GM12878 (cell line): Measurements from ENCODE around the gene NHERF2. TPM values are rescaled to one million over a fixed set of nuclear protein-coding genes. Genes with fewer than 3 reads are reported as not detected.

Experiments
- ATAC-seq: fragments of 200-7000 bp; cut with Tn5 transposase; 3 replicates; pipeline ENCODE4 v1.9.1; 2020; ENCODE audit warnings: mild to moderate bottlenecking, moderate library complexity
- BruUV-seq: library from RNA; stranded (reverse); fragments of 400-500 nt; replicated peaks from 2 replicates; lab custom pipeline; 2021; lab: Mats Ljungman, UMichigan
- CTCF ChIA-PET: fragments of 300-600 bp; sonication (Branson Sonifier 250); formaldehyde crosslinking; extraction: SDS; loops from one replicate; lab custom pipeline; 2021; ENCODE audit warnings: inconsistent platforms; lab: Yijun Ruan, JAX
- POLR2A ChIA-PET: fragments of 350-600 bp; formaldehyde crosslinking; extraction: SDS; loops from one replicate; lab custom pipeline; 2021; ENCODE audit warnings: inconsistent platforms; lab: Charles Lee
- RAD21 ChIA-PET: fragments of 300-600 bp; sonication (Branson Sonifier 250); formaldehyde crosslinking; loops from one replicate; lab custom pipeline; 2023; ENCODE audit warnings: antibody characterized with exemption; ENCODE audit not compliant: unreplicated experiment; lab: Charles Lee
- SMC1A ChIA-PET: fragments of 300-600 bp; sonication (Branson Sonifier 250); formaldehyde crosslinking; loops from one replicate; lab custom pipeline; 2023; ENCODE audit not compliant: unreplicated experiment, uncharacterized antibody; lab: Charles Lee
- DNase-seq: peaks from one replicate; pipeline ENCODE4 v3.0.0-alpha.2; 2011; ENCODE audit warnings: low read depth, low spot score
- FAIRE-seq: peaks from 3 replicates; lab custom pipeline; 2011; peaks lifted over from hg19 to GRCh38; lab: Jason Lieb, UNC
- H2AFZ ChIP-seq: 2 replicates; pipeline ENCODE4 v1.6.0; 2011; ENCODE audit warnings: low read depth, low read length, control low read depth; ENCODE audit not compliant: control insufficient read depth
- H3K27ac ChIP-seq: 2 replicates; pipeline ENCODE4 v1.5.1; 2011; ENCODE audit warnings: control low read depth; ENCODE audit not compliant: control insufficient read depth, insufficient read depth
- H3K27me3 ChIP-seq, 2 experiments: replicated peaks in 1 of 2; 2 replicates each; pipeline versions ENCODE4 v1.6.0 to v1.6.1; 2011; ENCODE audit warnings: low read length in 1 of 2; ENCODE audit not compliant: control insufficient read depth in 2 of 2, insufficient read depth in 2 of 2
- H3K36me3 ChIP-seq, 2 experiments: 2 replicates each; pipeline ENCODE4 v1.5.1; 2011; ENCODE audit warnings: low read length in 1 of 2; ENCODE audit not compliant: control insufficient read depth in 2 of 2, insufficient read depth in 2 of 2
- H3K4me1 ChIP-seq: 2 replicates; pipeline ENCODE4 v1.6.1; 2011; ENCODE audit warnings: mild to moderate bottlenecking, low read length, moderate library complexity, mixed read lengths; ENCODE audit not compliant: control insufficient read depth, insufficient read depth
- H3K4me2 ChIP-seq: 2 replicates; pipeline ENCODE4 v1.6.0; 2011; ENCODE audit warnings: control low read depth; ENCODE audit not compliant: control insufficient read depth, insufficient read depth
- H3K4me3 ChIP-seq: fragments of 200-600 bp; sonication (generic); 2 replicates; pipeline ENCODE4 v1.5.1; 2016
- H3K79me2 ChIP-seq: 2 replicates; pipeline ENCODE4 v1.6.0; 2011; ENCODE audit warnings: low read length; ENCODE audit not compliant: control insufficient read depth, insufficient read depth
- H3K9ac ChIP-seq: 2 replicates; pipeline ENCODE4 v1.8.0; 2011; ENCODE audit warnings: low read length, control low read depth, mixed read lengths; ENCODE audit not compliant: control insufficient read depth, insufficient read depth
- H3K9me3 ChIP-seq: replicated peaks from 3 replicates; pipeline ENCODE4 v1.5.1; 2011; ENCODE audit warnings: mild to moderate bottlenecking, low read length; ENCODE audit not compliant: control insufficient read depth, insufficient read depth
- H4K20me1 ChIP-seq: 2 replicates; pipeline ENCODE4 v1.6.0; 2011; ENCODE audit not compliant: control insufficient read depth, insufficient read depth
- GATAD2B ChIP-seq: fragments of 450-650 bp; conservative IDR thresholded peaks from 2 replicates; pipeline ENCODE4 v1.6.1; 2017; ENCODE audit warnings: low read depth, mild to moderate bottlenecking, moderate library complexity
- SREBF1 ChIP-seq: IDR thresholded peaks from 2 replicates; pipeline ENCODE4 v1.6.1; 2012; ENCODE audit warnings: mild to moderate bottlenecking, low read length
- TCF12 ChIP-seq: IDR thresholded peaks from 2 replicates; pipeline ENCODE4 v1.6.1; 2011; ENCODE audit warnings: low read depth, mild to moderate bottlenecking, low read length
- YBX1 ChIP-seq: fragments of 450-650 bp; IDR thresholded peaks from 2 replicates; pipeline ENCODE4 v1.6.1; 2016; ENCODE audit warnings: antibody characterized with exemption
- ZNF384 ChIP-seq: IDR thresholded peaks from 2 replicates; pipeline ENCODE4 v1.6.1; 2012; ENCODE audit warnings: low read depth, mild to moderate bottlenecking, low read length, improper control_type of control experiment, borderline replicate concordance
- WGBS: methylation state at CpG from one replicate; pipeline ENCODE4 v1.1.6; 2016; ENCODE audit warnings: low lambda C conversion rate; ENCODE audit not compliant: insufficient replicate concordance, insufficient coverage; ENCODE audit errors: missing lambda C conversion rate; 5-methylcytosine and 5-hydroxymethylcytosine counted together
- in situ Hi-C: fragments of 300-500 bp; cut with MboI; formaldehyde crosslinking; loops from 9 replicates; pipeline ENCODE4 v1.14.3; 2018; ENCODE audit warnings: mixed read lengths
- intact Hi-C: fragments of 100-400 bp; cut with micrococcal nuclease; formaldehyde crosslinking; loops from one replicate; pipeline ENCODE4 v1.14.2; 2022; ENCODE audit not compliant: unreplicated experiment
- polyA plus RNA-seq, 11 experiments: library from polyadenylated mRNA; depleted of rRNA in 4 of 11; unstranded in 6 of 11; stranded (reverse) in 5 of 11; fragments of >200 nt; fragmentation: Nextera tagmentation in 4 of 11; fragmentation: Illumina TruSeq in 1 of 11; extraction: Ambion mirVana in 4 of 11; extraction: Trizol in 1 of 11; gene quantifications; 1 replicate in 1 of 11; 2 replicates in 10 of 11; pipeline versions ENCODE4 v1.2.1 to v1.2.3, GENCODE V29; 2011 to 2016; ENCODE audit warnings: inconsistent platforms in 2 of 11, missing spikeins in 2 of 11, low read depth in 1 of 11
- total RNA-seq, 4 experiments: library from RNA; depleted of rRNA in 3 of 4; stranded (reverse); fragments of >200 nt in 3 of 4; fragmentation: Illumina TruSeq in 1 of 4; extraction: Trizol in 1 of 4; gene quantifications; 2 replicates each; pipeline versions ENCODE4 v1.2.1 to v1.2.3, GENCODE V29; 2013 to 2021
- TF ChIP-seq, protein P1 (sequence below), 3 experiments: IDR thresholded peaks in 2 of 3; conservative IDR thresholded peaks in 1 of 3; 2 replicates each; pipeline ENCODE4 v1.5.1; 2011; ENCODE audit warnings: low read depth in 3 of 3, low read length in 3 of 3, mild to moderate bottlenecking in 3 of 3, control low read depth in 2 of 3, moderate library complexity in 2 of 3, inconsistent platforms in 1 of 3, mixed read lengths in 1 of 3; ENCODE audit not compliant: control insufficient read depth in 2 of 3, insufficient read depth in 1 of 3; ENCODE audit errors: extremely low read depth in 1 of 3
- TF ChIP-seq, protein P2 (sequence below): fragments of 450-650 bp; formaldehyde crosslinking; IDR thresholded peaks from 2 replicates; pipeline ENCODE4 v1.4.0; 2020; ENCODE audit warnings: mild to moderate bottlenecking, moderate library complexity

Gene NHERF2
- total and polyA plus RNA-seq, 10 of the 15 experiments (the other 5 are each of a cell fraction or from before 2014, with no cell fraction given): 0.05 to 0.31 (median 0.08) TPM; not detected in 4

DNA sequence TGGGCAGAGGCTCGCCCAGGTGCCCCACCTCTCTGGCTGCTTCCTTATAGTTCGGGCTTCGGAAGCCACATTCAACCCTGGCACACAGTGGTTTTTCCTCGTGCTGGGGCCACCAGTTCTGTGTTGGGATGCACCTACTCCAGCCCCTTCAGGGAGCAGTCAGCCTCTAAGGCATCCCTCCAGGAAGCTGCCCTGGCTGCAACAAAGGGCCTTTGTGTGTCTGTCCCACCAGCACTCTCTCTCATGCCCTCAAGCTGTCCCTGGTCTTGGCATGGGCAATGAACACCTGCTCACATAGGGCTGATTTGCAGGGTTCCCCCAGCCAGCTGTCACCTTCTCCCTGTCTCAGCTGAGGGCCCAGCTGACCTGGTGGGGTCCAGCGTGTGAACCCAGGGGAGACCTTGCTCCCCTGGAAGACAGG lies 44.7 kb upstream of the NHERF2 start:
- no peak overlapping the region for H3K9ac ChIP-seq
- in situ Hi-C loops (no loop called here), intact Hi-C loops (no loop called here)
- 17% methylated on average over 5 of the region's 5 CpGs for WGBS
- ChIA-PET RAD21 (interaction anchor here (0.9 to 2.6 kb wide), 5 partner anchors 9 to 155 kb away, joined by 3 to 12 read pairs (median 5); partner anchors contain the start of genes FAHD1, HAGH and RPS2), POLR2A (interaction anchor here (0.6 to 4.7 kb wide), 7 partner anchors 9 to 177 kb away, joined by 4 to 25 read pairs (median 7); partner anchors contain the start of genes MSRB1, NDUFB10, RPS2 and TBL3), SMC1A (interaction anchor here (1.2 to 1.7 kb wide), 4 partner anchors 15 to 26 kb away, joined by 3 to 7 read pairs (median 4); partner anchors contain the start of gene RPS2), CTCF (interaction anchor here (0.7 to 1.8 kb wide), 7 partner anchors 9 to 159 kb away, joined by 3 to 5 read pairs (median 5); partner anchors contain the start of gene RNF151)
- peaks cover 5 to 18% of the 10 kb centered on the region in 2 experiments; a peak in 3 of 4 replicates for H3K36me3 ChIP-seq
- no peaks in the 10 kb centered on the region for H4K20me1 ChIP-seq
- no peak overlapping the region for H3K27ac ChIP-seq
- BruUV-seq: no TSS peak
- no peak overlapping the region for H2AFZ ChIP-seq
- H3K4me3 ChIP-seq: no peak overlapping the region
- FAIRE-seq (no peak), ATAC-seq (no peak), DNase-seq (no peak)
- no peak overlapping the region for H3K4me2 ChIP-seq
- no peak for TF ChIP-seq SREBF1
- 0 out of 2 replicates have a peak, but pooled peaks have one; percentile 3 for TF ChIP-seq TCF12
- H3K27me3 ChIP-seq: 0 out of 4 replicates have a peak, but pooled peaks cover 0 to 5% of the 10 kb centered on the region in 2 experiments
- H3K9me3 ChIP-seq: no peaks in the 10 kb centered on the region
- no peaks in the 10 kb centered on the region; the same call in none of the 2 replicates for H3K79me2 ChIP-seq
- peaks cover 28% of the 10 kb centered on the region for H3K4me1 ChIP-seq

DNA sequence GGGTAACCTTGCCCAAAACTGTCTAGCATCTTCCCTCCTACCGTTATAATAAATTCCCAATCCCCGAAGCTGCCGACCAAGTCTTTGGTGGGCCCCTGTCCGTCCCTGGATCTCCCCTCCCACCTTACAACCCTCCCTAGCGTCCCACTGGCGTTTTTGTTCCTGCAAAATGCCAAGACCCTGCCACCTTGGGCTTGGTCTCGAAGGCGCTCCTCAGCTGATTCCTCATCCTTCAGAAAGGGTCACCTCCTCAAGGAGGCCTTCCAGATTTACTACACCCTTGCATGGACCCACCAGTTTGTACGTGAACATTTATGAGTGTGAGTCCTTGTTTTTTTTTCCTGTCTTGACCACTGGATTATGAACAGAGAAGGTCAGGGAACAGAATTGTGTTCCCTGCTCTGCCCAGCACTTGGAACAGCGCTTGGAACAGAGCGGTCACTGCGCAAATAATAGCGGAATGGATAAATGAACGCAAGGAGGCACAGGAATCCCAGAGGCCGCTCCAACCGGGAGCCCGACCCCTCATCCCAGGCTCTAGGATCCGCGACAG lies 43.6 kb upstream of the NHERF2 start:
- RAD21 ChIA-PET: interaction anchor here (0.9 to 2.1 kb wide), 3 partner anchors 13 to 157 kb away, joined by 3 to 6 read pairs (median 5); partner anchors contain the start of genes FAHD1 and HAGH
- Histone ChIP-seq H3K4me3 (no peak overlapping the region), H3K4me1 (peaks cover 28% of the 10 kb centered on the region), H3K9me3 (no peaks in the 10 kb centered on the region), H3K27me3 (0 out of 4 replicates have a peak, but pooled peaks cover 0 to 5% of the 10 kb centered on the region in 2 experiments), H3K36me3 (peaks cover 5 to 9% of the 10 kb centered on the region in 2 experiments; a peak in 3 of 4 replicates), H3K79me2 (no peaks in the 10 kb centered on the region; the same call in none of the 2 replicates), H2AFZ (no peak overlapping the region), H4K20me1 (no peaks in the 10 kb centered on the region), H3K9ac (no peak overlapping the region), H3K27ac (no peak overlapping the region), H3K4me2 (peak overlapping the region; percentile 87; the same call in 1 of the 2 replicates)
- POLR2A ChIA-PET: interaction anchor here (3.0 to 4.7 kb wide), 3 partner anchors 8 to 18 kb away, joined by 18 to 25 read pairs (median 21); partner anchors contain the start of genes RPS2 and TBL3
- DNase-seq (no peak), FAIRE-seq (no peak), ATAC-seq (no peak)
- BruUV-seq: no TSS peak
- in situ Hi-C loops (no loop called here), intact Hi-C loops (no loop called here)
- TF ChIP-seq YBX1: no peak
- TF ChIP-seq ZNF384: no peak
- TF ChIP-seq, protein P1, sequence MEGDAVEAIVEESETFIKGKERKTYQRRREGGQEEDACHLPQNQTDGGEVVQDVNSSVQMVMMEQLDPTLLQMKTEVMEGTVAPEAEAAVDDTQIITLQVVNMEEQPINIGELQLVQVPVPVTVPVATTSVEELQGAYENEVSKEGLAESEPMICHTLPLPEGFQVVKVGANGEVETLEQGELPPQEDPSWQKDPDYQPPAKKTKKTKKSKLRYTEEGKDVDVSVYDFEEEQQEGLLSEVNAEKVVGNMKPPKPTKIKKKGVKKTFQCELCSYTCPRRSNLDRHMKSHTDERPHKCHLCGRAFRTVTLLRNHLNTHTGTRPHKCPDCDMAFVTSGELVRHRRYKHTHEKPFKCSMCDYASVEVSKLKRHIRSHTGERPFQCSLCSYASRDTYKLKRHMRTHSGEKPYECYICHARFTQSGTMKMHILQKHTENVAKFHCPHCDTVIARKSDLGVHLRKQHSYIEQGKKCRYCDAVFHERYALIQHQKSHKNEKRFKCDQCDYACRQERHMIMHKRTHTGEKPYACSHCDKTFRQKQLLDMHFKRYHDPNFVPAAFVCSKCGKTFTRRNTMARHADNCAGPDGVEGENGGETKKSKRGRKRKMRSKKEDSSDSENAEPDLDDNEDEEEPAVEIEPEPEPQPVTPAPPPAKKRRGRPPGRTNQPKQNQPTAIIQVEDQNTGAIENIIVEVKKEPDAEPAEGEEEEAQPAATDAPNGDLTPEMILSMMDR (IDR thresholded peaks at IDR 0.05 in 2 of 3, conservative IDR thresholded peaks at IDR 0.05 in 1 of 3; ENCODE audit: control insufficient read depth in 2 of 3, extremely low read depth in 1 of 3, insufficient read depth in 1 of 3, low read depth in 3 of 3, low read length in 3 of 3): peak in 1 of 3 experiments; percentile 11; a peak in 1 of 6 replicates
- TF ChIP-seq, protein P2, sequence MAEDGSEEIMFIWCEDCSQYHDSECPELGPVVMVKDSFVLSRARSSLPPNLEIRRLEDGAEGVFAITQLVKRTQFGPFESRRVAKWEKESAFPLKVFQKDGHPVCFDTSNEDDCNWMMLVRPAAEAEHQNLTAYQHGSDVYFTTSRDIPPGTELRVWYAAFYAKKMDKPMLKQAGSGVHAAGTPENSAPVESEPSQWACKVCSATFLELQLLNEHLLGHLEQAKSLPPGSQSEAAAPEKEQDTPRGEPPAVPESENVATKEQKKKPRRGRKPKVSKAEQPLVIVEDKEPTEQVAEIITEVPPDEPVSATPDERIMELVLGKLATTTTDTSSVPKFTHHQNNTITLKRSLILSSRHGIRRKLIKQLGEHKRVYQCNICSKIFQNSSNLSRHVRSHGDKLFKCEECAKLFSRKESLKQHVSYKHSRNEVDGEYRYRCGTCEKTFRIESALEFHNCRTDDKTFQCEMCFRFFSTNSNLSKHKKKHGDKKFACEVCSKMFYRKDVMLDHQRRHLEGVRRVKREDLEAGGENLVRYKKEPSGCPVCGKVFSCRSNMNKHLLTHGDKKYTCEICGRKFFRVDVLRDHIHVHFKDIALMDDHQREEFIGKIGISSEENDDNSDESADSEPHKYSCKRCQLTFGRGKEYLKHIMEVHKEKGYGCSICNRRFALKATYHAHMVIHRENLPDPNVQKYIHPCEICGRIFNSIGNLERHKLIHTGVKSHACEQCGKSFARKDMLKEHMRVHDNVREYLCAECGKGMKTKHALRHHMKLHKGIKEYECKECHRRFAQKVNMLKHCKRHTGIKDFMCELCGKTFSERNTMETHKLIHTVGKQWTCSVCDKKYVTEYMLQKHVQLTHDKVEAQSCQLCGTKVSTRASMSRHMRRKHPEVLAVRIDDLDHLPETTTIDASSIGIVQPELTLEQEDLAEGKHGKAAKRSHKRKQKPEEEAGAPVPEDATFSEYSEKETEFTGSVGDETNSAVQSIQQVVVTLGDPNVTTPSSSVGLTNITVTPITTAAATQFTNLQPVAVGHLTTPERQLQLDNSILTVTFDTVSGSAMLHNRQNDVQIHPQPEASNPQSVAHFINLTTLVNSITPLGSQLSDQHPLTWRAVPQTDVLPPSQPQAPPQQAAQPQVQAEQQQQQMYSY (CRISPR knock-in tag): no peak
- no peak for TF ChIP-seq GATAD2B
- SMC1A ChIA-PET: interaction anchor here (1.3 kb wide), 1 partner anchor 21 kb away, joined by 4 read pairs; no protein-coding TSS in a partner anchor
- 39% methylated on average over 19 of the region's 19 CpGs for WGBS
- CTCF ChIA-PET: interaction anchor here (0.9 to 1.1 kb wide), 2 partner anchors 14 to 21 kb away, joined by 3 to 5 read pairs; no protein-coding TSS in a partner anchor
